GM12874 (cell line): Measurements from ENCODE around the gene LIN7B.

ENCODE experiments used
- CTCF ChIP-seq: IDR thresholded peaks from 2 replicates; pipeline ENCODE4 v1.5.1; 2011; ENCODE audit warnings: low read depth, mild to moderate bottlenecking, control low read depth, low read length, moderate library complexity; ENCODE audit not compliant: insufficient read depth

LIN7B gene

DNA sequence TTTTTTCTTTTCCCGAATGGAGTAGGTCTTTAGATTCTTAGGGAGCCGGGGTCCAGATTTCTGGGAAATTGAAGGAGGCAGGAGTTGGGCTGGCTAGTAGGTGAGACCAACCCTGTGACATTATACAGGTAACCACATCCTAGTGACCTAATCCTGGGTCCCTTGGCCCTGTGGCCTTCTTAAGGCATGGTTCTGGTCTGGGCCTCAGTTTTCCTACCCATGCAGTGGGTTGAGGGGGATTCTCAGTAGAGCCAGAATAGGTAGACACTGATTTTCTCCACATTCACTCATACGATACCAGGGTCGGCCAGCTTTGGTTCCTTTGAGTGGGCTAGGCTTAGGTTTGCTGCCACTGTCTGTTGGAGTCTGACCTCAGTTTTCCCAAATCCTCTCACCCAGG, 12.4 kb downstream of the LIN7B start:
- TF ChIP-seq CTCF: no peak

DNA sequence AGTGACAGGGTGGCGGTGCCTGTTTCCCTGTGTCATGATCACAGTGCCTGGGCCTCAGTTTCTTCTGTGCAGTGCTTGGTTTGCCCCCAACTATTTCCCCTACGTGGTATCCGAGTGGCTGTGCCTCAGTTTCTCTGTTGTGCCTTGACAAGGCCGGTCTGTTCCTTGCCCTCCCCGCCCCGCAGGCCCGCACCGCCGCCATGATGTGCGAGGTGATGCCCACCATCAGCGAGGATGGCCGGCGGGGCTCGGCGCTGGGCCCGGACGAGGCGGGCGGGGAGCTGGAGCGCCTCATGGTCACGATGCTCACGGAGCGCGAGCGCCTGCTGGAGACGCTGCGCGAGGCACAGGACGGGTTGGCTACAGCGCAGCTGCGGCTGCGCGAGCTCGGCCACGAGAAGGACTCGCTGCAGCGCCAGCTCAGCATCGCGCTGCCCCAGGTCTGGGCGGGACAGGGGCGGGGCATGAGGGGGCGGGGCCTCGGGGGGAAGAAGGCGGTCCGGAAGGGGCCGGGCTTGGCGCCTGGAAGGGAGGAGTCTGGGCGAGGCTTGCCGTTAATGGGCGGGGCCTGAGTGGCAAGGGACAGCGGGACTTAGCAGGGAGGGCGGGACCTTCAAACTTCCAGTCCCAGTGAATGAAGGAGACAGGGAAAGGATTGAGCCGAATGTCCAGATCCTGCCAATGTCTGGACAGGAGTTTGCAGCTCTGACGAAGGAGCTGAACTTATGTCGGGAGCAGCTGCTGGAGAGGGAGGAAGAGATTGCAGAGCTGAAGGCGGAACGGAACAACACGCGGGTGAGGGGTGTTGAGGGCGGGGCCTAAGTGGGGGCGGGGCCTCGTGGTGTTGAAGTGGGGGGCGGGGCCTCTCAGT, 13.7 kb downstream of the LIN7B start:
- no peak for TF ChIP-seq CTCF

GRCh38 chr19:49128545-49129237, 14.5 kb downstream of the LIN7B start:
- no peak for TF ChIP-seq CTCF

DNA sequence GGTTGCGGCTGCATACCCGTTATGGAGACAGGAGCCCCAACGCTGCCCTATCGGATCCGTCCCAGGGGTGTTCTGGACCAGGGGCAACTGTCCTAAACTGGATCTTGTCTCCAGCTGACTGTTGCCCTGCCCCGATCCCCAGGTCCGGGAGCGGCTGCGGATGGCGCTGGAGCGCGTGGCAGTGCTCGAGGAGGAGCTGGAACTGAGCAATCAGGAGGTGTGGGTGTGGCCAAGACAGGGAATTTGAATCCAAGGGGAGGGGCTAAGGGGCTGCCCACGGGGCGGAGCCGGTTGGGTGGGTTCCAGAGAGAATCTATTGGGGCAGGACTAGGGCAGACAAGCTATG, 15.0 kb downstream of the LIN7B start:
- no peak for TF ChIP-seq CTCF

GRCh38 chr19:49130325-49130724, 16.2 kb downstream of the LIN7B start:
- no peak for TF ChIP-seq CTCF

- TF ChIP-seq CTCF: no peak
Measured at GRCh38 chr19:49132974-49133609, 18.9 kb downstream of the LIN7B start.

DNA sequence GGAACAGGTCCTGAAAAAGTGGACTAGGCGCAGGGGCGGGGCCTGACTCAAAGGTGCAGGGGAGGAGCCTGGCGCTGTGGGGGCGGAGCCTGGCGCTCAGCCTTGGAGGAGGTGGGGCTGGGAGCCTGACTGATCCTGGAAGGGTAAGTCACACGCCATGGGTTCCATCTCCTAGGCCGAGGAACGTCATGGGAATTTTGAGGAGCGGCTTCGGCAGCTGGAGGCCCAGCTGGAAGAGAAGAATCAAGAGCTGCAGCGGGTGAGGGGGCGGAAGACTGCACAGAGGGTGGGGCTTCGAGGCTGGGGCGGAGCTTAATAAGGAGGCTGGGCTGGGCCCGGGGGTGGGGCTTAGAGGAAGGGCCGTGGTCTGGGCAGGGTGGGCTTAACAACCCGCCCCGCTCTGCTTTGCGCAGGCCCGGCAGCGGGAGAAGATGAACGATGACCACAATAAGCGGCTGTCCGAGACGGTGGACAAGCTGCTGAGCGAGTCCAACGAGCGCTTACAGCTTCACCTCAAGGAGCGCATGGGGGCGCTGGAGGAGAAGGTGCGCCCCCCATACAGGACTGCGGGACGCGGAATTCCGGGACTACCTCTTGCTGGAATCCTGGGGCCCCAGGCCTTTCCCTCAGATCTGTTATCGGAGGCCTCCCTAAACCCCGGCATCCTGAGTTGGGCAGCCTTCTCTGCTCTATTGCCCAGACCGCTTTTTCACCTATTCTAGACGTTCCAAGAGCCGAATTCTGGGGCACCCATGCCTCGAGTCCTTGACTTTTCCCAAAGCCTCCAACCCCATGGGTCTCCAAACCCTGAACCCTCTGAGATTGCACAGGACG, 19.7 kb downstream of the LIN7B start:
- no peak for TF ChIP-seq CTCF
